Measurements from ENCODE around the gene MTHFD2L. TPM values are rescaled to one million over a fixed set of nuclear protein-coding genes. Genes with fewer than 3 reads are reported as not detected.

Gene MTHFD2L
- total and polyA plus RNA-seq, 2 experiments from 2014 or later: 20.0 to 32.0 TPM

DNA sequence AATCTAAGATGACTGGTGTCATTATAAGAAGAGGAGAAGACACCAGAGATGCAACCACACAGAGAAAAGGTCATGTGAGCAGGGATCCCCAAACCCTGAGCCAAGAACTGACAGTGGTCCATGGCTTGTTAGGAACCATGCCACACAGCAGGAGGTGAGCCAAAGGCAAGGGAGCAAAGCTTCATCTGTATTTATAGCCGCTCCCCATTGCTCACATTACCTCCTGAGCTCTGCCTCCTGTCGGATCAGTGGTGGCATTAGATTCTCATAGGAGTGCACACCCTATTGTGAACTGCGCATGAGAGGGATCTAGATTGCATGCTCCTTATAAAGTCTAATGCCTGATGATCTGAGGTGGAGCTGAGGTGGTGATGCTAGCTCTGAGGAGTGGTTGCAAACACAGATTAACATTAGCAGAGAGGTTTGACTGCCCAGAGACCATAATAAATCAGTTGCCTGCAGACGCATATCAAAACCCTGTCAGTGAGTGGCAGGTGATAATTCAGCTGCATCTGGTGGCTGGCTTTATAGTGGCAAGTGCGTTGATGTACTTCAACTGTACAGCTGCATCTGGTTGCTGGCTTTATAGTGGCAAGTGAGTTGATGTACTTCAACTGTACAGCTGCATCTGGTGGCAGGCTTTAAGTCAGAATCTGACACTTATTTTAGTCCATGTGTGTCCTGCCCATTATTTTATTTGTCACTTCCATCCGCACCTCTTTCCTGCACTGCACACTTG is 39.1 kb upstream of the MTHFD2L start:
- H3K9me2 ChIP-seq (replicated peaks; ENCODE audit: insufficient read depth): no peaks in the 10 kb centered on the region
- no peaks in the 10 kb centered on the region for H3K79me2 ChIP-seq
- H2AFZ ChIP-seq: no peak overlapping the region
- H4K20me1 ChIP-seq (ENCODE audit: insufficient read depth, poor library complexity, severe bottlenecking): no peaks in the 10 kb centered on the region
- H3K27me3 ChIP-seq: no peaks in the 10 kb centered on the region
- no peaks in the 10 kb centered on the region for H3K36me3 ChIP-seq (replicated peaks; ENCODE audit: insufficient read depth, low read depth)
- peaks cover 14% of the 10 kb centered on the region for H3K4me1 ChIP-seq (ENCODE audit: insufficient read depth)
- no peaks in the 10 kb centered on the region for H3K9me3 ChIP-seq (ENCODE audit: low read depth)
- no peak overlapping the region for H3K4me2 ChIP-seq
- TF ChIP-seq EZH2phosphoT487 (IDR thresholded peaks at IDR 0.05; ENCODE audit: low read depth, severe bottlenecking, unreplicated experiment): no peak
- TF ChIP-seq EZH2 (IDR thresholded peaks at IDR 0.05; ENCODE audit: borderline replicate concordance): no peak
- TF ChIP-seq, protein P1, sequence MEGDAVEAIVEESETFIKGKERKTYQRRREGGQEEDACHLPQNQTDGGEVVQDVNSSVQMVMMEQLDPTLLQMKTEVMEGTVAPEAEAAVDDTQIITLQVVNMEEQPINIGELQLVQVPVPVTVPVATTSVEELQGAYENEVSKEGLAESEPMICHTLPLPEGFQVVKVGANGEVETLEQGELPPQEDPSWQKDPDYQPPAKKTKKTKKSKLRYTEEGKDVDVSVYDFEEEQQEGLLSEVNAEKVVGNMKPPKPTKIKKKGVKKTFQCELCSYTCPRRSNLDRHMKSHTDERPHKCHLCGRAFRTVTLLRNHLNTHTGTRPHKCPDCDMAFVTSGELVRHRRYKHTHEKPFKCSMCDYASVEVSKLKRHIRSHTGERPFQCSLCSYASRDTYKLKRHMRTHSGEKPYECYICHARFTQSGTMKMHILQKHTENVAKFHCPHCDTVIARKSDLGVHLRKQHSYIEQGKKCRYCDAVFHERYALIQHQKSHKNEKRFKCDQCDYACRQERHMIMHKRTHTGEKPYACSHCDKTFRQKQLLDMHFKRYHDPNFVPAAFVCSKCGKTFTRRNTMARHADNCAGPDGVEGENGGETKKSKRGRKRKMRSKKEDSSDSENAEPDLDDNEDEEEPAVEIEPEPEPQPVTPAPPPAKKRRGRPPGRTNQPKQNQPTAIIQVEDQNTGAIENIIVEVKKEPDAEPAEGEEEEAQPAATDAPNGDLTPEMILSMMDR (IDR thresholded peaks at IDR 0.05; ENCODE audit: poor library complexity): no peak
- H3K4me3 ChIP-seq: no peak overlapping the region
- no peak for DNase-seq (ENCODE audit: low spot score)
- 84% methylated on average over 6 of the region's 6 CpGs for WGBS (ENCODE audit: low lambda C conversion rate, missing lambda C conversion rate)
- no peak overlapping the region for H3K27ac ChIP-seq

DNA sequence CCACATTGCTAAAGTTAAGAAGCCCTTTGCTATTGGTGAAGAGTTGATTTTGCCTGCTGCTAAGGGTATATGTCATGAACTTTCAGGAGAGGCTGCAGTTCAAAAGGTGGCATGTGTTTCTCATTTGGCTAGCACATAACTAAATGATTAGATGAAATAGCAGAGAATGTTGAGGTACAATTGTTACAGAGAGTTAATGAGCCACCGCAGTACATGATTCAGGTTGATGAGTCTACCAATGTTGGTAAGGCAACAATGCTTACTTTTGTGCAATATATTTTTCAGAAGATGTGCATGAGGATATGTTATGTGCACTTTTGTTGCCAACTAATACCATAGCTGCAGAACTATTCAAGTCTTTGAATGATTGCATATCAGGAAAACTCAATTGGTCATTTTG is 37.8 kb upstream of the MTHFD2L start:
- no peak overlapping the region for H3K4me3 ChIP-seq
- no peaks in the 10 kb centered on the region for H3K9me3 ChIP-seq (ENCODE audit: low read depth)
- H3K4me1 ChIP-seq (ENCODE audit: insufficient read depth): peaks cover 14% of the 10 kb centered on the region
- no peak for DNase-seq (ENCODE audit: low spot score)
- TF ChIP-seq, protein P1 (IDR thresholded peaks at IDR 0.05; ENCODE audit: poor library complexity): no peak
- TF ChIP-seq EZH2 (IDR thresholded peaks at IDR 0.05; ENCODE audit: borderline replicate concordance) (no peak), EZH2phosphoT487 (IDR thresholded peaks at IDR 0.05; ENCODE audit: low read depth, severe bottlenecking, unreplicated experiment) (no peak)
- no peak overlapping the region for H3K27ac ChIP-seq
- H3K36me3 ChIP-seq (replicated peaks; ENCODE audit: insufficient read depth, low read depth): no peaks in the 10 kb centered on the region
- H2AFZ ChIP-seq: no peak overlapping the region
- H3K9me2 ChIP-seq (replicated peaks; ENCODE audit: insufficient read depth): no peaks in the 10 kb centered on the region
- H3K27me3 ChIP-seq: no peaks in the 10 kb centered on the region
- 88% methylated on average over 1 of the region's 1 CpG for WGBS (ENCODE audit: low lambda C conversion rate, missing lambda C conversion rate)
- no peak overlapping the region for H3K4me2 ChIP-seq
- no peaks in the 10 kb centered on the region for H3K79me2 ChIP-seq
- no peaks in the 10 kb centered on the region for H4K20me1 ChIP-seq (ENCODE audit: insufficient read depth, poor library complexity, severe bottlenecking)

DNA sequence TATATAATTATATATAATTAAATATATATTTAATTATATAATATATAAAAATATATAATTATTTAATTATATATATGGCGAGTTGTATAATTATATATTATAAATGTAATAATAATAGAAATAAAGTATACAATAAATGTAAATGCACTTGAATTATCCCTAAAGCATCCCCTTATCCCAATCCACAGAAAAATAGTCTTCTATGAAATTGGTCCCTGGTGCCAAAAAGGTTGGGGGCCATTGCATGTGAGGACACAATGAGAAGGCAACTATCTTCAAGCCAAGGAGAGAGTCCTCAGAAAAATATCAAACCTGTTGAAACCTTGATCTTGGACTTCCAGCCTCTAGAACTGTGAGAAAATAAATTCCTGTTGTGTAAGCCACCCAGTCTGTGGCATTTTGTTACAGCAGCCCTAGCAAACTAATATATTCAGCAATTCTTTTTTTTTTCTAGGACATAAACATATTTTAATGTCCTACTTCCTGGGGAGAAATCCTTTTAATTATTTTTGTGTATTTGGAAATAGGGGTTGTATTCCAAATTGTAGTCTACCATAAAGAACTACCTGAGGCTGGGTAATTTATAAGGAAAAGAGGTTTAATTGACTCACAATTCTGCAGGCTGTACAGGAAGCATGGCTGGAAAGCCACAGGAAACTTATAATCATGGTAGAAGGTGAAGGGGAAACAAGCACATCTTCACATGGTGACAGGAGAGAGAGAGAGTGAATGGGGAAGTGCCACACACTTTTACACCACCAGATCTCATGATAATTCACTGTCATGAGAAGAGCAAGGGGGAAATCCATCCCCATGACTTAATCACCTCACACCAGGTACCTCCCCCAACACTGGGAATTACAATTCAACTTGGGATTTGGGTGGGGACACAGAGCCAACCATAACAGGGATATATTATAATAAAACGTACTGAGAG is 36.0 kb upstream of the MTHFD2L start:
- Histone ChIP-seq H3K79me2 (no peaks in the 10 kb centered on the region), H4K20me1 (ENCODE audit: insufficient read depth, poor library complexity, severe bottlenecking) (no peaks in the 10 kb centered on the region), H3K27me3 (no peaks in the 10 kb centered on the region), H3K9me3 (ENCODE audit: low read depth) (no peaks in the 10 kb centered on the region), H3K4me3 (no peak overlapping the region), H3K4me1 (ENCODE audit: insufficient read depth) (peaks cover 7% of the 10 kb centered on the region), H3K27ac (no peak overlapping the region), H2AFZ (no peak overlapping the region), H3K36me3 (replicated peaks; ENCODE audit: insufficient read depth, low read depth) (no peaks in the 10 kb centered on the region), H3K4me2 (no peak overlapping the region), H3K9me2 (replicated peaks; ENCODE audit: insufficient read depth) (no peaks in the 10 kb centered on the region)
- TF ChIP-seq EZH2phosphoT487 (IDR thresholded peaks at IDR 0.05; ENCODE audit: low read depth, severe bottlenecking, unreplicated experiment) (no peak), EZH2 (IDR thresholded peaks at IDR 0.05; ENCODE audit: borderline replicate concordance) (no peak)
- TF ChIP-seq, protein P1 (IDR thresholded peaks at IDR 0.05; ENCODE audit: poor library complexity): no peak
- no peak for DNase-seq (ENCODE audit: low spot score)
- 86% methylated on average over 2 of the region's 2 CpGs for WGBS (ENCODE audit: low lambda C conversion rate, missing lambda C conversion rate)
